Nephron (organoid): ENCODE data around the gene DPPA2.

Experiments
- H3K27ac Mint-ChIP-seq, 3 experiments: 2 replicates each; pipeline ENCODE4 v1.8.0; 2020; ENCODE audit warnings: mixed read lengths in 3 of 3, mild to moderate bottlenecking in 2 of 3, moderate library complexity in 1 of 3
- H3K27me3 Mint-ChIP-seq: 2 replicates; pipeline ENCODE4 v1.8.0; 2021; ENCODE audit warnings: low read depth, mild to moderate bottlenecking, moderate library complexity, mixed read lengths
- H3K36me3 Mint-ChIP-seq: 2 replicates; pipeline ENCODE4 v1.8.0; 2020; ENCODE audit warnings: low read depth, mixed read lengths
- H3K4me1 Mint-ChIP-seq: 2 replicates; pipeline ENCODE4 v1.8.0; 2020; ENCODE audit warnings: mixed read lengths
- H3K4me3 Mint-ChIP-seq, 3 experiments: 2 replicates each; pipeline ENCODE4 v1.8.0; 2020; ENCODE audit warnings: mild to moderate bottlenecking in 3 of 3, mixed read lengths in 3 of 3, moderate library complexity in 2 of 3
- H3K9me3 Mint-ChIP-seq: 2 replicates; pipeline ENCODE4 v1.8.0; 2020; ENCODE audit warnings: mixed read lengths
- CTCF ChIP-seq, 3 experiments: fragments of 200-600 bp; sonication (generic); IDR thresholded peaks; one replicate each; pipeline ENCODE4 v1.5.0; 2021; ENCODE audit warnings: antibody characterized with exemption in 3 of 3; ENCODE audit not compliant: unreplicated experiment in 3 of 3

The DPPA2 gene

GRCh38 chr3:109355625-109356441, 39.5 kb upstream of the DPPA2 start:
- Mint-ChIP-seq H3K9me3 (no peaks in the 10 kb centered on the region), H3K27ac (peak overlapping the region; percentile 4 to 87 (median 53)), H3K4me3 (peak overlapping the region; percentile 60 to 83 (median 73)), H3K36me3 (no peaks in the 10 kb centered on the region), H3K27me3 (no peaks in the 10 kb centered on the region), H3K4me1 (peaks cover 24% of the 10 kb centered on the region)
- no peak for TF ChIP-seq CTCF (IDR thresholded peaks at IDR 0.05; ENCODE audit: unreplicated experiment in 3 of 3)

- Mint-ChIP-seq H3K27ac (no peak overlapping the region), H3K27me3 (no peaks in the 10 kb centered on the region), H3K4me3 (no peak overlapping the region), H3K9me3 (no peaks in the 10 kb centered on the region), H3K36me3 (no peaks in the 10 kb centered on the region), H3K4me1 (peaks cover 24% of the 10 kb centered on the region)
- no peak for TF ChIP-seq CTCF (IDR thresholded peaks at IDR 0.05; ENCODE audit: unreplicated experiment in 3 of 3)
Observed at GRCh38 chr3:109353057-109353456, 36.7 kb upstream of the DPPA2 start.

DNA sequence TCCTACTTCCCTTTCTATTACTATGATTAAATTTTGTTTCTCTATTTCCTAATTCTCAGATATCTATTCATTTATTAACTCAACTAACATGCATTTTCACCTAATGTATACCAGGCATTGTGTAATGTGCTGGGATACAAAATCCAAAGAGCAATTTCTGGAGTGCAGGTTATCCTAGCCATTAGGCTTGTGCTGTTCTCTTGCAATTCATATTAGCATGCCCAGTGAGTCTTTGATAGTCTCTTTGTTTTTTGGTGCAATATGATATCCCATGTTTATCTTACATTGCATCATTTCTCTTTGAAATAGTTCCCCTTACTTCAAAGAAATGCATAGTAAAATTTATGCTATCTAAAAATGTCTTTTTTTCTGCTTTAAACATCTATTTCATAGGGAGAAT, 34.9 kb upstream of the DPPA2 start:
- Mint-ChIP-seq H3K27ac (no peak overlapping the region), H3K9me3 (no peaks in the 10 kb centered on the region), H3K4me1 (peaks cover 19% of the 10 kb centered on the region), H3K27me3 (no peaks in the 10 kb centered on the region), H3K36me3 (no peaks in the 10 kb centered on the region), H3K4me3 (no peak overlapping the region)
- no peak for TF ChIP-seq CTCF (IDR thresholded peaks at IDR 0.05; ENCODE audit: unreplicated experiment in 3 of 3)

DNA sequence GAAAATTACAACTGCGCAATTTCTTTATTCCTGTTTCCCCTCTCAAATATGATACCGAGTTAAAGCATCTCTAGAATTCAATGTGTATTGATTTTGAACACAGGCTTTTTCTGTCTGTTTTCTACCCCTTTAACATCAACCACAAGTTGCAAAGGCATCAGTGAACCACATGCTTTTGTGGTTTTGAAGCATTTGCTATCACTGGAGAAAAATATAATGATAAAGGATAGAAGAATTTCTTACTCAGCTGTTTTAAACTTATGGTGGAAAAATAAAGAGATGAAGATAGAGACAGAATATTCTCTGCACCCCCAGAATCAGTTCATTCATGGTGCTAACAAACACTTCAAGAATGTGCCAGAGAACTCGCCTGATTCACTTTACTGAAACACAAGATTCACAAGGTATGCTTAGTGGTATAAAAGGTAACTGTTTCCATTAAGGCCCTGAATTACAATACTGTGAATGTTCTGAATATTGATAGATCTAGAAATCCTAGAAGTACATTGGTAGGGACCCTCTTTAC, 30.5 kb upstream of the DPPA2 start:
- H3K27me3 Mint-ChIP-seq = no peaks in the 10 kb centered on the region
- H3K4me3 Mint-ChIP-seq = no peak overlapping the region
- H3K36me3 Mint-ChIP-seq = peaks cover 4% of the 10 kb centered on the region
- no peak for TF ChIP-seq CTCF (IDR thresholded peaks at IDR 0.05; ENCODE audit: unreplicated experiment in 3 of 3)
- H3K9me3 Mint-ChIP-seq = peaks cover 5% of the 10 kb centered on the region
- no peaks in the 10 kb centered on the region for H3K4me1 Mint-ChIP-seq
- peak overlapping the region; percentile 2 to 43 (median 31) for H3K27ac Mint-ChIP-seq

DNA sequence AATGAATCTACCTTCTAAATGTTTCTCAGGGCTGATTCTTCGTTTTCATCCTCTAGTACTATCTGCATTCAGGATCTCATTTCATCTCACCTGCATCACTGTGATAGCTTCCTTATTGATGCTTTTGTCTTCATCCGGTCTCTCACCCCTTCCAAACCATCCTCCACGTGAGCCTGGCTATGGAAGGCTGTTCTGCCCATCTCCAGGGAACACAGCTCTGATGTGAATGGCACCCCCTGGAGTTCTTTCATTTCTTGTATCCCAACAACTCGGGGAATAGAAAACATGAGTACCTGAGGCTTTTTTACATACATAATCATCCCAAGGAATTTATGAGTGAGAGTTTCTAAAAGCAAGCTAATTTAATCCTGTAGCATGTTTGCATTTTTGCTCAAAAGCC, 29.8 kb upstream of the DPPA2 start:
- Mint-ChIP-seq H3K27ac (peak overlapping the region; percentile 2 to 36 (median 10)), H3K27me3 (no peaks in the 10 kb centered on the region), H3K4me3 (no peak overlapping the region), H3K4me1 (no peaks in the 10 kb centered on the region), H3K9me3 (peaks cover 5% of the 10 kb centered on the region), H3K36me3 (peaks cover 4% of the 10 kb centered on the region)
- TF ChIP-seq CTCF (IDR thresholded peaks at IDR 0.05; ENCODE audit: unreplicated experiment in 3 of 3) = no peak
